Vagina (tissue), 2 donors: Measurements from ENCODE around the gene HPGDS. TPM values are rescaled to one million over a fixed set of nuclear protein-coding genes. Genes with fewer than 3 reads are reported as not detected.
"Not testable (repeated sequence)": the region's sequence is repeated elsewhere in the genome, so short reads cannot be mapped to it uniquely, and the experiment has no call there.

Source experiments
- DNase-seq, 2 donors: peaks; one replicate each; pipeline ENCODE4 v3.0.0-alpha.2; 2017; ENCODE audit errors: extremely low spot score in 2 of 2
- H3K27ac ChIP-seq: fragments of 200-600 bp; sonication (generic); one replicate; pipeline ENCODE4 v1.5.1; 2019
- H3K27me3 ChIP-seq: fragments of 200-600 bp; sonication (generic); one replicate; pipeline ENCODE4 v1.5.1; 2019
- H3K36me3 ChIP-seq, 2 donors: fragments of 200-600 bp; sonication (generic); one replicate each; pipeline ENCODE4 v1.5.1; 2017 to 2019
- H3K4me1 ChIP-seq: fragments of 200-600 bp; sonication (generic); one replicate; pipeline ENCODE4 v1.5.1; 2019
- H3K4me3 ChIP-seq, 2 donors: fragments of 200-600 bp; sonication (generic); 1 replicate in 1 of 2; 2 replicates in 1 of 2; pipeline ENCODE4 v1.5.1; 2016 to 2019
- H3K9me3 ChIP-seq: fragments of 200-600 bp; sonication (generic); one replicate; pipeline ENCODE4 v1.5.1; 2019
- POLR2A ChIP-seq, 2 donors: fragments of 450-650 bp; IDR thresholded peaks; one replicate each; pipeline ENCODE4 v1.6.1; 2017; ENCODE audit warnings: antibody characterized with exemption in 2 of 2, mild to moderate bottlenecking in 2 of 2, moderate library complexity in 2 of 2
- POLR2AphosphoS5 ChIP-seq, 2 donors: sonication (generic); formaldehyde crosslinking; IDR thresholded peaks; one replicate each; pipeline ENCODE4 v1.9.0; 2017; ENCODE audit warnings: antibody characterized with exemption in 2 of 2, mild to moderate bottlenecking in 2 of 2, low read depth in 1 of 2; ENCODE audit not compliant: insufficient read depth in 1 of 2
- intact Hi-C: fragments of 100-400 bp; cut with DNase I; formaldehyde crosslinking; loops from one replicate; pipeline ENCODE4 v1.15.1; 2023
- total RNA-seq: library from RNA; depleted of rRNA; stranded (reverse); fragments of >200 nt; gene quantifications from one replicate; pipeline ENCODE4 v1.2.3, GENCODE V29; 2016
- TF ChIP-seq, protein P1 (sequence below), 3 experiments: fragments of 450-650 bp in 2 of 3; fragments of 200-600 bp in 1 of 3; sonication (generic) in 1 of 3; IDR thresholded peaks; one replicate each; pipeline ENCODE4 v1.5.1; 2017 to 2019; ENCODE audit warnings: antibody characterized with exemption in 3 of 3, mild to moderate bottlenecking in 2 of 3, moderate library complexity in 2 of 3

The HPGDS gene
- 0.98 TPM for total RNA-seq

GRCh38 chr4:94342694-94343093 lies at the start of gene HPGDS:
Gene HPGDS (minus strand): TSS chr4:94342836. CDS start chr4:94334629, 8,207 bp downstream.
- no peak for DNase-seq
- intact Hi-C loops = no loop called here
- Histone ChIP-seq H3K27me3 (no peaks in the 10 kb centered on the region), H3K27ac (no peak within 1 kb of the TSS), H3K4me3 (no peak within 1 kb of the TSS), H3K36me3 (no peaks in the 10 kb centered on the region), H3K9me3 (no peaks in the 10 kb centered on the region), H3K4me1 (no peaks in the 10 kb centered on the region)
- TF ChIP-seq POLR2AphosphoS5 (IDR thresholded peaks at IDR 0.05; ENCODE audit: insufficient read depth in 1 of 2, low read depth in 1 of 2) = no peak
- TF ChIP-seq, protein P1, sequence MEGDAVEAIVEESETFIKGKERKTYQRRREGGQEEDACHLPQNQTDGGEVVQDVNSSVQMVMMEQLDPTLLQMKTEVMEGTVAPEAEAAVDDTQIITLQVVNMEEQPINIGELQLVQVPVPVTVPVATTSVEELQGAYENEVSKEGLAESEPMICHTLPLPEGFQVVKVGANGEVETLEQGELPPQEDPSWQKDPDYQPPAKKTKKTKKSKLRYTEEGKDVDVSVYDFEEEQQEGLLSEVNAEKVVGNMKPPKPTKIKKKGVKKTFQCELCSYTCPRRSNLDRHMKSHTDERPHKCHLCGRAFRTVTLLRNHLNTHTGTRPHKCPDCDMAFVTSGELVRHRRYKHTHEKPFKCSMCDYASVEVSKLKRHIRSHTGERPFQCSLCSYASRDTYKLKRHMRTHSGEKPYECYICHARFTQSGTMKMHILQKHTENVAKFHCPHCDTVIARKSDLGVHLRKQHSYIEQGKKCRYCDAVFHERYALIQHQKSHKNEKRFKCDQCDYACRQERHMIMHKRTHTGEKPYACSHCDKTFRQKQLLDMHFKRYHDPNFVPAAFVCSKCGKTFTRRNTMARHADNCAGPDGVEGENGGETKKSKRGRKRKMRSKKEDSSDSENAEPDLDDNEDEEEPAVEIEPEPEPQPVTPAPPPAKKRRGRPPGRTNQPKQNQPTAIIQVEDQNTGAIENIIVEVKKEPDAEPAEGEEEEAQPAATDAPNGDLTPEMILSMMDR (IDR thresholded peaks at IDR 0.05) = no peak
- TF ChIP-seq POLR2A (IDR thresholded peaks at IDR 0.05) = no peak

DNA sequence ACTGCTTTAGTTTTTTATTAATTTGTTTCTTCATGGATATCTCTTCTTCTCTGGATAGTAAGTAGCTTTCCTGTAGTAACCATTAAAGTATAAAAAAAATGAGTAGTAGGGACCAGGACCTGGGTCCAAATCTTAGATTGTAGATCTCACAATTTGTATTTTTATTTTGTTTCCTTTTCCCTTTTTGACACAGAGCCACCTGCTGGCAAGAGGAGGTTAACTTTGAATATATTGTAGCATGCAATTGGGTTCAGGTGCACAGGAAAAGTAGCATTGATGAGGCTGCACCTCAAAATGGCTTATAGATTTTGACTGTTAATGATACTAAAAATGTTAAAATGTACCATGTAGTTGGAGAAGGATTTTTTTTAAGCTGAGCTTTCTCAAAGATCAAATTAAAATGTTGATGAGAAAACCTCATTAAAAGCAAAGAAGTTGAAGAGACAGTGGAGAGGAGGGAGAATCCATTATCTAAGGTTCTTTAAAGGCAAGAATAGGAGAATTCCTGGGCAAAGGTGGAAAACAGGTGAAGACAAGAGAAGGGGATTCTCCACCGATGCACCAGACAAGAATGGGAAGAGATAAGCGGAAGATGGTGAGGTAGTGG lies 48.3 kb upstream of the HPGDS start:
- H3K4me3 ChIP-seq = no peak overlapping the region
- no peak overlapping the region for H3K27ac ChIP-seq
- no peaks in the 10 kb centered on the region for H3K9me3 ChIP-seq
- TF ChIP-seq, protein P1 (IDR thresholded peaks at IDR 0.05) = peak in 1 of 3 experiments; percentile 16
- TF ChIP-seq POLR2A (IDR thresholded peaks at IDR 0.05) (no peak), POLR2AphosphoS5 (IDR thresholded peaks at IDR 0.05; ENCODE audit: insufficient read depth in 1 of 2, low read depth in 1 of 2) (no peak)
- intact Hi-C loops = no loop called here
- H3K36me3 ChIP-seq = no peaks in the 10 kb centered on the region
- DNase-seq = no peak
- H3K4me1 ChIP-seq = no peaks in the 10 kb centered on the region
- no peaks in the 10 kb centered on the region for H3K27me3 ChIP-seq

DNA sequence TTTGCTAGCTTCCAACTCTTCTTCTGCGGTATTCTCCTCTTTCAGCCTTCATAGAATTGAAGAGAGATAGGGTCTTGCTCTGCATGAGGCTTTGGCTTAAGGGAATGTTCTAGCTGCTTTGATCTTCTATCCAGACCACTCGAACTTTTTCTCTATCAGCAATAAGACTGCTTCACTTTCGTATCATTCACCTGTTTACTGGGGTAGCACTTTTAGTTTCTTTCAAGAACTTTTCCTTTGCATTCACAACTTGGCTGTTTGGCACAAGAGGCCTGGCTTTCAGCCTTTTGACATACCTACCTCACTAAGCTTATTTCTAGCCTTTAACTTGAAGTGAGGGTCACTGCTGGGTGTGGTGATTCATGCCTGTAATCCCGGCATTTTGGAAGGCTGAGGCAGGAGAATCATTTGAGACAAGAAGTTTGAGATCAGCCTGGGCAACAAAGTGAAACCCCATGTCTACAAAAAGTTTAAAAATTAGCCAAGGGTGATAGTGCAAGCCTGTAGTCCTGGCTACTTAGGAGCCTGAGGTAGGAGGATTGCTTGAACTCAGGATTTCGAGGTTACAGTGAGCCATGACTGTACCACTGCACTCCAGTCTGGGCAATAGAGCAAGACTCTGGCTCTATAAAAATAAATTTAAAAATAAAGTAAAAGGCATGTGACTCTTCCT lies 47.1 kb upstream of the HPGDS start:
- no peak overlapping the region for H3K4me3 ChIP-seq
- H3K36me3 ChIP-seq = no peaks in the 10 kb centered on the region
- H3K9me3 ChIP-seq = no peaks in the 10 kb centered on the region
- no peaks in the 10 kb centered on the region for H3K4me1 ChIP-seq
- TF ChIP-seq POLR2AphosphoS5 (IDR thresholded peaks at IDR 0.05; ENCODE audit: insufficient read depth in 1 of 2, low read depth in 1 of 2) (no peak), POLR2A (IDR thresholded peaks at IDR 0.05) (no peak)
- TF ChIP-seq, protein P1 (IDR thresholded peaks at IDR 0.05) = no peak
- no peaks in the 10 kb centered on the region for H3K27me3 ChIP-seq
- DNase-seq = no peak
- no peak overlapping the region for H3K27ac ChIP-seq
- intact Hi-C loops = no loop called here

GRCh38 chr4:94387965-94388364 lies 45.3 kb upstream of the HPGDS start:
- H3K27me3 ChIP-seq, H3K4me3 ChIP-seq, intact Hi-C loops, H3K27ac ChIP-seq, H3K9me3 ChIP-seq, DNase-seq, H3K36me3 ChIP-seq, H3K4me1 ChIP-seq: not testable (repeated sequence)

- H3K4me1 ChIP-seq = not testable (repeated sequence)
Observed at GRCh38 chr4:94385452-94385851, 42.8 kb upstream of the HPGDS start.

DNA sequence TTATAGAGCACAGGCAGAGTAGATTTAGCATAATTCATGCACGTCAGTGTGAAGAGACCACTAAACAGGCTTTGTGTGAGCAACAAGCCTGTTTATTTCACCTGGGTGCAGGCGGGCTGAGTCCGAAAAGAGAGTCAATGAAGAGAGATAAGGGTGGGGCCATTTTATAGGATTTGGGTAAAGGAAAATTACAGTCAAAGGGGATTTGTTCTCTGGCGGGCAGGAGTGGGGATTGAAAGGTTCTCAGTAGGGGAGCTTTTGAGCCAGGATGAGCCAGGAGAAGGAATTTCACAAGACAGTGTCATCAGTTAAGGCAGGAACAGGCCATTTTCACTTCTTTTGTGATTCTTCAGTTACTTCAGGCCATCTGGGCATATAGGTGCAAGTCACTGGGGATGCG lies 40.3 kb upstream of the HPGDS start:
- DNase-seq, H3K4me1 ChIP-seq, H3K9me3 ChIP-seq, intact Hi-C loops, H3K27me3 ChIP-seq, H3K27ac ChIP-seq, H3K4me3 ChIP-seq, H3K36me3 ChIP-seq: not testable (repeated sequence)

More at GRCh38 chr4:94385452-94385851, 42.8 kb upstream of the HPGDS start:
- DNase-seq, H3K36me3 ChIP-seq, H3K9me3 ChIP-seq, H3K27me3 ChIP-seq, intact Hi-C loops, H3K27ac ChIP-seq, H3K4me3 ChIP-seq: not testable (repeated sequence)
